Left forelimb (tissue), 1 donor: ENCODE measurements around the gene GRM5.
"Not testable (repeated sequence)": the region's sequence is repeated elsewhere in the genome, so short reads cannot be mapped to it uniquely, and the experiment has no call there.

Source experiments
- DNase-seq: peaks from one replicate; pipeline ENCODE4 v3.0.0-alpha.2; 2018; ENCODE audit warnings: low spot score

The GRM5 gene

DNA sequence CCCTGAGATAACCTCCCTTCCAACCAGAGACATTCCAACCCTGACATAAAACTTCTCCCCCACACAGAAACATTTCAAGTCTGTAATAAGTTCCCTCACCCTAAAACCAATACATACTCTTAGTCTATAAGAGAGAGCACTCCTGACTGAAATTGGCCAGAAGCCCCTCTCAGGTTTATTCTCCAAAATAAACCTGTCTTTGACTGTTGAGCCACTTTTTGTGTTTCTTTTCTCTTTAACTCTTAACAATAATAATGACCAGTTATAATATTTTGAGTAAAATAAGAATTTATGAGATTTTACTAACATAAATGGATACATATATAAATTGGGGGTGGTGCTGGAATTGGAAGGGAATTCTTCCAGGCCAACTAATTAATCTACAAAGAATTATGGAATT lies 93.6 kb downstream of the GRM5 start:
- no peak for DNase-seq

DNA sequence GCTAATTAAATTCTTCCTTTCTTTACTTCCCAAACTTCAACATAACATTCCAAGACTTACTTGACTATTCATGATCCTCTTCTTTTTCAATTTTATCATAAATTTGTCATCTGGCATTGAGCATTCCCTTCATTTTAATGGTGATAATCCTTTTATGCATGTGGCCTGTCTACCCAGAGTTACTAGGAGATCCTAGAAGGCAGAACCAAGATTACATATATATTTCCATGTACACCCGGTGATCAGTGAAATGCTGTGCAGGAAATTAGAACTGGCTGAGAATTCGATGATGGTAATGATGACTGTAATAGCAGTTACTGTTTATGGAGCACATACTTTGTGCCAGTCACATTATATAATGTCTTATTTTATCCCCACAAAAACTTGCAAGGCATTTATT lies 104.2 kb downstream of the GRM5 start:
- DNase-seq, result not testable (repeated sequence)

DNA sequence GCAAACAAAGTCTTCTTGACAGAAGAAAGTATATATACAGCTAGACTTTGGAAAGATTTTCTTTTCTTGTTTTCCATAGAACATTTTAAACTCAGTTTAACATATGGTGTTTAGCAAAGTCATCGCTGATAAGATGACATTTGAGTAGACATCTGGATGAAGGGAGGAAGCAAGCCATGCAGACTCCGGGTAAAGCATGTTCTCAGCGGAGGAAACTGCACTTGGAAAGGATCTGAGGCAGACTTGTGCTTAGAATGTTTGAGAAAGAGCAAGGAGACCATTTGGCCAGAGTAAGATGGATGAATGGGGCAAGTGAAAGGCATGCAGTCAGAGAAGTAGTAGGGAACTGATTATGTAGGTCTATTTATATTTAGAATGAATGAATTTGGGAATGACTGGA lies 105.9 kb downstream of the GRM5 start:
- not testable (repeated sequence) for DNase-seq

DNA sequence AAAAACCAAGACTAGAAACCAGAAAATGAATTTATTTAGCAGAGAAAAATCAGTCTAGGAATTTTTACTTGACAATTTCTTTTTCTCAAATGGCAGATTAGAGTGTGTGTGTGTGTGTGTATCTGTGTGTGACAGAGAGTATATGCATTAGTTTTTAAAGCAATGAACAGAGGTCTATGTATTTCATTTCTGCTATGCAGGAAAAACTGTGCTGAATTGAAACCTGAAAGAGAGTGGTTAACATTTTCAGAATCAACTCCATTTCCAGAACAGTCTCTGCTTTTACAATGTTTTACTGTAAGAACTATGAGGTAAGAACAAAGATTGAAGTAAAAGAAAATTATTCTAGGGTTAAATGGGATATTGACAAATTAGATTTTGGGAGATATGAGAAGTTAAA lies 114.8 kb downstream of the GRM5 start:
- no peak for DNase-seq

DNA sequence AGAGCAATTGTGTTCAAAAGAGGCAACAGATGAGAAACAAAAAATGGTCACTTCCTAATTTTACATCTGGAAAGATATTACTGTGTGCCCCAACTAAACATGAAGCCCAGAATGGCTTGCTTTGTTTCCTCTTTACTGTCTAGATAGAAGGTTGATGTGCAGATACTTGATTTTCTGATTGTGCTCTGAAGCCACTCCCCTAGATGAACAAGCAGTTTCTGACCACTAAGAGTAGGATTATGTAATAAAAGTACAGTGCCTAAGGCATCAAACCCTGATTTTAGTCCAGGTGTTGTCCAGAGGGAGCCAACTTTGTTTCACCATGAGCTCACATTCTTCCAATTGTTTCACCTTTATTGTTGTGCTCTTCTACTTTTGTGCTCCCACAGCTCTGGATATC lies 116.9 kb downstream of the GRM5 start:
- not testable (repeated sequence) for DNase-seq

DNA sequence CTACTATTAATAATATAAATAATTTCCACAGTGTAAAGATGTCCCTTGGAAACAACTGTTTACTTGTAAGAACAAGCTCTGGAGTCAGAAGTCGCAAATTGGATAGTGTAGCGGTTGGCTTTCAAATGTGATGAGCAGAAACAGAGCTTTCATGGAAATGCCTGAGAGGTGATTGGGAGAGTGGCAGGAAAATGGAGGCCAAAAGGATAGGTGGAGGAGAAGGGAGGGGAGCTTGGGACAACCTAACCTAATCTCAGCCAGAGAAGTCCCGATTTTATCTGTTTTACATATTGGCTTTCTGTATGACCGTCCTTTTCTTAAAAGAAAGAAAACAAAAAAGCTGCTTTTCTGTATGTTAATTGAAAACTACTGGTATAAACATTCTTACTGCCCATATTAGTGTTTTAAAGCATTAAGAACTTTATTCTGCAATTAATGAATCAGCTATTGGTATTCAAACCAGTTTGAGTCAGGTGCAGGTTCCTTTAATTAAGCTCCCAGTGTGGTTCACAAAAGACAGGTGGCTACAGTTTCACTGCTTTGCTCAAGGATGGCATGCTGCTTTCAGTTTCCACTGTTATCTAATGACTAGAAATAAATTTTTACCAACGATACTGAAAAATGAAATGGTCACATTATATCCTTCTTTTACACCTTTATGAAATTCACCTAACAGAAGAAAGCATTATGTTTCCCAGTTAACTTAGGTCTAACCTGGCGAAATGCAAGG lies 117.8 kb downstream of the GRM5 start:
- DNase-seq, result not testable (repeated sequence)

DNA sequence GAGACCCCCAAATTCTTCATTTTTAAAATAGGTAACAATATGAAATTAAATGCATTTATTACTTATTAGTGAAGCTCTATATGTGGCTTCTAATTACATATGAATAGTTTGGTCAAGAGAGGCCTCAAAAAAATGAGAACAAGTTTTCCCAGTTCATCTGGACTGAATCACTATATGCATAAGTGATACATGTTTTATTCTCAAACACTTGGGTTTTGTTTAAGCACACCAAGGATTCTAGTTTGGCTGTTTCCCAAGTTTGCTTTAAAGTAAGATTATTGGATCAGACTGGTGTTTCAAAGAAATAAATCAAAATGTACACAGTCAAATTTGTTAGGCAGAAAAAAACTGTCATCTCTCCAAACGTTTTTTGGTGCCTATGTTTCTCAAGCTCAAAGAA lies 136.1 kb downstream of the GRM5 start:
- not testable (repeated sequence) for DNase-seq

DNA sequence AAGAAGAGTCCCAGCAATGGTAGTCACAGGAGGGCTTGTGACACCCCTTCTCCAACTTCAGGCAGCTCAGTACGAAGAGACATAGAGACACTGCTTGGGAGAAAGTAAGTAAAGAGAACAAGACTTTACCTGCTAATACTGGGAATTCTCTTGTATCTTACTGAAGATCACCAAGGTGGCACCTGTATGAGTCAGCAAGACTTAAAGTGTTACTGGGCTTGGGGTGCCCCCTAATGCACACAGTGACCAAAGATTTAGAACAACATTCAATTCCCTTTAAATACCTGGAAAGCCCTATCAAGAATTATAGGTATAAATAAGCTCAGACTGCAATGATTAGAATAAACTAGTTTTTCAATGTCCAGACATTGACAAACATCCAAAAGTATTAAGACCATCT lies 148.7 kb downstream of the GRM5 start:
- not testable (repeated sequence) for DNase-seq

DNA sequence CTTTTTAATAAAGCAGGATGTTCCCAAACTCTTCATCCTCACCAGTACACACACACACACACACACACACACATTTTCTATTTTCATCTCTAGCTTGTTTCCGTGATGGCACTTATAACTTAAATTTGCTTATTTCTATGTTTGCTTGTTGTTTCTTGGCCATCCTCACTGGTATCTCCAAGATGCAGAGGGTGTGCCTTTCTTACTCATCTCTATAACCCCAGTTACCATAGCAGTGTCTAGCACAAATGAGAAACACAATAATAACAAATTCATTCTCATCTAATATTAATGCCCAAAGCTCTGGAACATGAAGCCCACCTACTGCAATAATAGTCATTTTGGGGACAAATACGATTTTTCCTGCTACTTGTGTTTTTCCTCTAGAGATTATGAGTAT lies 156.3 kb downstream of the GRM5 start:
- DNase-seq, result no peak

DNA sequence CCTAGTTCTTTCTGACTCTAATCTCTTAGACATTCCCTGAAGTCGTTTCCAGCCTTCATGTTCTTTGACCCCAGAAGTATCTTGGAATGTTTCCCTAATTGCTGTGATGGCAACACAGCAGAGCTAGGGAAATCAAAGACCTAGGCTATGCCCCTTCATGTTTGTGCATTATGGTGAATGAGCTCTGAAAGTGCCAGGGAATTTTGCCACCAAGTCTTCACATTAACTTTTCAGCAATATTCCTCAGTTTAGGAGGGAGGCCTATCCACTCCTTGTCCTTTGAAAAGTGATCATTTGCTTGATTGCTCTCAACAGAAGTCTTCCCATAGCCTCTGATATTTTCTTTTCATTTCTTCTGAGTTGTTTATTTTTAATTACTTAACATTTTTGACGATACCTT lies 164.3 kb downstream of the GRM5 start:
- DNase-seq, result not testable (repeated sequence)

DNA sequence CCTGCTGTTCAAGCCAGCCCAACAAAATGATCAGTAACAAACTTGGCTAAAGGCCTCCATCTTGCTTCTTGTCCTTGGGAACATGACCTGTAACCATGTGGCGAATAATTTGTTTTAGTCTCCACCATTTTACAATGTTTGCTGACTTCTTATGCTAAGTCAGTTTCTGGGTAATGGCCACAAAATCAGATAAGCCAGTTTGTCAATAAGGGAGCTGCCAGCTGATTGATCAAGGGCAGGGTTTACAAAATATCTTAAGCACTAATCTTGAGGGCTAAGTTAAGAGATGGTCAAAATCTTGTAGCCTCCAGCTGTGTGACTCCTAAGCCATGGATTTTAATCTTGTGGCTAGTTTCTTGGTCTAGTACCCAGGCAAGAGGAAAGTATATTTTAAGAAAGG lies 176.9 kb downstream of the GRM5 start:
- DNase-seq, result not testable (repeated sequence)

DNA sequence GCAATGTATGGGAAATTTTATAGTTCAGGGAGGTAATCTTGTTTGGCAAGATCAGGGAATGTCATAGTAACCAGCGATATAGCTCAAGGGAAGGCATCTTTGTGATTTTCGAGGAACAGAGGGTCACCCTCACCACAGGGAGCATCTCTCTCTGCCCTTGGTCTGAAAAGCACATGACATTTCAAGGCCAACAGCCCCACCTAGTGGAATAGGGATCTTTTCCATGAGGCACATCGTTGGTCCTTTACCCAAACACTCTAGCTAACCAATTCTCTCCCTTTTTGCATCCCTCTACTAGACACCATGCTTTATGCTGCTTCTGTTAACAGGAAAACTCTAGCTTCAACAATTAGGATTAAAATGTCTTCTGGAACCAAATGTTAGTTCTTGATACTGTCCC lies 179.0 kb downstream of the GRM5 start:
- DNase-seq, result no peak

DNA sequence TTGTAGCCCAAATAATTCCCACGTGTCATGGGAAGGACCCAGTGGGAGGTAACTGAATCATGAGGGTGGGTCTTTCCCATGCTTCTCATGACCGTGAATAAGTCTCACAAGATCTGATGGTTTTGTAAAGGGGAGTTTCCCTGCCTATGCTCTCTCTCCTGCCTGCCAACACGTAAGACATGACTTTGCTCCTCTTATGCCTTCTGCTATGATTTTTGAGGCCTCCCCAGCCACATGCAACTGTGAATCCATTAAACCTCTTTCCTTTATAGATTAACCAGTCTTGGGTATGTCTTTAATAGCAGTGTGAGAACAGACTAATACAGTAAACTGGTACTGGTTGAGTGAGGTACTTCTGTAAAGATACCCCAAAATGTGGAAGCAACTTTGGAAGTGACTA lies 183.0 kb downstream of the GRM5 start:
- DNase-seq, result not testable (repeated sequence)

DNA sequence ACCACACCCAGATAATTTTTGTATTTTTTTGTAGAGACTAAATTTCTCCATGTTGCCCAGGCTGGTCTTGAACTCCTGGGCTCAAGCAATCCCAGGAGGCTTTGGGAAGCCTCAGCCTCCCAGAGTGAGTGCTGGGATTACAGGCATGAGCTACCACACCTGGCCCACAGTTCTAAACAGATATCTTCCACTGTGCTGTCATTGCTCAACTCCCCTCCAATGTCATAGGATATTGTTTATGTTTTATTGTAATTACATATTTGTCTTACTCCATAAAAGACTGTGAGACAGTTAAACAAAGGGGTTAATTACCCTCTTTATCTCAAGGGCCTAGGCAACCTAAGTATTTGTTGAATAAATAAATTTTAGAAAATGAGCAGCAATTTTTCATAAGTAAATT lies 204.2 kb downstream of the GRM5 start:
- DNase-seq, result no peak

DNA sequence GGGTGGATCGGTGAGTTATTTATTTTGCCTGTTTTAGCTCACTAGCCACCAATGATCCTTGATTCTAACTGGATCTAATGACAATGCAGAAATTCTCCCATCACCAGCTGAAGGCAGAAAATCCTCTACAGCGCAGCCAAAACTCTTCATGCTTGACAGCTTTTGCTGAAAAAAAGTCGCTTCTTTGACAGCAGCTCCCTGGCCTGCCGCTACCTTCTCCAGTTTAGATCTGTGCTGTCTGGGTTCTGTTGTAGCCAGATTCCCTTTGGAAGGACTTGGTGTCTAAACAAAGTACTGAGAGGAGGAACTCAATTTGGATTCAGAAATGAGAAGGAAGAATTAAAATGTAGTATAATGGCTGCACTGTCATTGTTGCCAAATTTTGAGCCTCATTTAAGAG lies 205.4 kb downstream of the GRM5 start:
- DNase-seq, result not testable (repeated sequence)

DNA sequence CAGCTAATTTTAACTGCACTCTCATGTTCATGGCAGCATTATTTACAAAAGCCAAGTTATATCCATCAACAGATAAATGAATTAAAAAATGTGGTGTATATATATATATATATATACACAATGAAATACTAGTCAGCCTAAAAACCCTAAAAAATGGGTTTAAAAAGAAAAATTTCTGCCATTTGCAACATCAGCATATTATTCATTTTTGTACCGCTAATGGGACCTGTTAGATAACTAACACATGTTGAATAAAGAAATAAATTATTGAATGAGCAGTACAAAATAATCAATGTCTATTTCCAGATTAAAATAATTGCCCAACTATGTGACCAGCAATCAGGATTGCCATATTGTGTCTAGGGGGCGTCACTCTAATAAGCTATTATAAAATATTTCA lies 211.8 kb downstream of the GRM5 start:
- not testable (repeated sequence) for DNase-seq

DNA sequence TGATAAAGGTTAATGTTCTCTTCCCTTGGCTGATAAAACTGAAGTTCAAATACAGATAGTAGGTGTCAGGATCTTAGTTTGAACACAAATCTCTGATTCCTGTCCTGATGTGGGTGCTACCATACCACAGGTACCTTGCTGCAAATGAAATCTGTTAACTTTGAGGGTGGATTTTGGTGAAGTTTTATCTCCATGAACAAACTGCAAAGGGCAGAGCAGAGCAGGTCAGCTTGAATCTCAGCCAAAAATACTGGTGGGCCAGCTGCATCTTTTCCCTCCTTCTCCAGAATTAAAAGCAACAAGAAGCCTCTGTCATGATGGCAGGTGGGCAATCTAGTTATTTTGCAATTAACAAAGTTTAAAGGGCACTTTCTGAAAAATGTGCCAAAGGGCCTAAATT lies 214.2 kb downstream of the GRM5 start:
- not testable (repeated sequence) for DNase-seq

DNA sequence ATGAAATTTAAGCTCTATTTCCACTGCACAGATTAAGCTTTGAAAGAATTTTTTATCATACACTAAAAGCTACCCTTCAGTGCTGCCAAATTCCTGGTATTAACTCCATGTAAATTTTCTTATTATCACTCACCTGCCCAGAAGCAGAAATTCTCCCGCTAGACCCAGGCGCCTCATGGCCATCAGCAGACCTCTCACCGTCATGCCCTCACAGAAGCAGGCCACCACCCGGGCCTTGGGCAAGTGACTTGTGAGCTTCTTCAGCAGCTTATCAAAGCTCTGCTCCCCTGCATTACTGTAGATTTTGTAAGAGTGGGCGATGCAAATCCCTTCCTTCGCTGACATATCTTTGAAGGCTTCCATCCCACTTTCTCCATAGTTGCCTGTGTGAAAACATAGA lies 216.0 kb downstream of the GRM5 start:
- not testable (repeated sequence) for DNase-seq

DNA sequence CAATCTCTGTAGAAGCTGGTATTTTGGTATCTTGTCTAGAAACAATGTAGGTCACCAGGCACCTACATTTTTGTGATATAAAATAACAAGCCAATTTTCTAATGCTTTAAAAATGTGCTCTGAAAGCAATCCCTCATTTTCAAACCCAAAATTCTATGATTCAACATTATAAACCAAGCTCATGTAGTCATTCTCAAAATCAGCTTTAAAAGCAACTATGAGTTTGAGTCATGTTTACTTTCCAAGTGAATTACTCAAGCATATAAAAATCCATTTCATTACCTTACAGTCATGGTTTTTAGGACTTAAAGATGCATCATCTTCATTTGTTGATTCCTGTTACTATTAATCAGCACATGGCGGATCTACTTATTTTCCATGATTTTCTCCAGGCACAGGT lies 216.4 kb downstream of the GRM5 start:
- DNase-seq, result no peak

DNA sequence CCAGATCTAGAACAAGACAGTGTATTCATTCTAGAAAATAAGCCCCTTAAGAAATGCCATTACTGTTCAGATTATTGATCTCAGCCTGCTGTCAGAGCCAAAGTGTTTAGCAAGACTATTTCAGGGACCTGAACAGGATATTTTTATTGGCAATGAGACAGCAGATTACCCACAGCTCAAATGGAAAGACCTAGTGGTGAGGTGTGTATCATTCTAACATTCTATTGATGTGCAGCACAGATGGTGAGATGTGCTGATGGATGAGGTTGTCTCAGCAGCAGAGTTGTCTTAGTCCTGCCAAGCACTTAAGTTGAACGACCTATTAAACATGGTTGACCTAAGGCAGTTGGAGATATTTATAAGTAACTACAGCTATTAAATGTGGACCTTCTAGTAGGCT lies 219.5 kb downstream of the GRM5 start:
- DNase-seq, result not testable (repeated sequence)

DNA sequence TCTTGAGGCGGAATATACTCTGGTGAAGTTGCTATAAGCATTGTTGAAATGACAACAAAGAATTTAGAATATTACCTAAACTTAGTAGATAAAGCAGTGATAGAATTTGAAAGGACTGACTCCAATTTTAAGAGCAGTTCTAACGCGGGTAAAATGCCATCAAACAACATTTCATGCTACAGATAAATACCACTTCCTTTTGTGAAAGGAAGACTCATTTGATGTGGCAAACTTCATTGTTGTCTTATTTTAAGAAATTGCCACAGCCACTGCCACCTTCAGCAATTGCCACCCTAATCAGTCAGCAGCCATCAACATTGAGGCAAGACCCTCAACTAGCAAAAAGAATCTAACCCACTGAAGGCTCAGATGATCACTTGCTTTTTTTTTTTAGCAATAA lies 220.8 kb downstream of the GRM5 start:
- not testable (repeated sequence) for DNase-seq

DNA sequence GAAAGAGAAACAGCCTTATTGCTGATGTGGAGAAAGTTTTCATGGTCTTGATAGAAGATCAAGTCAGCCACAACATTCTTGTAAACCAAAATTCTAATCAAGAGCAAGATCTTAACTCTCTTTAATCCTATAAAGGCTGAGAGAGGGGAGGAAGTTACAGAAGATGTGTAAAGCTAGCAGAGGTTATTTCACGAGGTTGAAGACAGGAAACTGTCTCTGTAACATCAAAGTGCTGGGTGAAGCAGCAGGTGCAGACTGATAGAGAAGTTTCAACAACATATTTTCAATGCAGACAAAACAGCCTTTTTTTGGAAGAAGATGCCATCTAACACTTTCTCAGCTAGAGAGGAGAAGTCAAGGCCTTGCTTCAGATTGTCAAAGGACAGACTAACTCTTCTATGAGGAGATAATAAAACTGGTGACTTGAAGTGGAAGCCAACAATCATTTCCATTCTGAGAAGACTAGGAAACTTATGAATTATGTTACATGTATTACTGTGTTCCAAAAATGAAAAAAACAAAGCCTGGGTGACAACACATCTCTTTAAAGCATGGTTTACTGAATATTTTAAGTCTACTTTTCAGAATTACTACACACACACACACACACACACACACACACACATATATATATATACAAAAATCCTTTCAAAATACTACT lies 221.9 kb downstream of the GRM5 start:
- not testable (repeated sequence) for DNase-seq

DNA sequence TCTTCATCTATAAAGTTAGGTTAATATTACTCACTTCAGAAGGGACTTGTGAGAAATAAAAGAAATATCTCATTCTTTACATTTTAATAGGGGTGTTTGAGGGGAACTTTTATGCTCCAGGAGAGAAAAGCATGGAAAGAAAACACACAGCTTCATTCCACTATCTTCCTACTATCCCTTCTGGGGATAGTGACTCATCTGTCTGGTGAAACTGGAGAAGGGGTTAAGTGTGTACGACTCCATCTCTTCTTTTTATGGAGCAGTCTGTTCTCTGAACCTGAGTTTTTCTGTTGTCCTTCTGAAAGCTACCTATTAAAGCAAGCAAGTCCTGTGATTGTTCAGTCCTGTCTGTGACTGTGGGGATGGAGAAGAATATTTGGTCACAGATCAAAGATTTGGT lies 227.6 kb downstream of the GRM5 start:
- not testable (repeated sequence) for DNase-seq

DNA sequence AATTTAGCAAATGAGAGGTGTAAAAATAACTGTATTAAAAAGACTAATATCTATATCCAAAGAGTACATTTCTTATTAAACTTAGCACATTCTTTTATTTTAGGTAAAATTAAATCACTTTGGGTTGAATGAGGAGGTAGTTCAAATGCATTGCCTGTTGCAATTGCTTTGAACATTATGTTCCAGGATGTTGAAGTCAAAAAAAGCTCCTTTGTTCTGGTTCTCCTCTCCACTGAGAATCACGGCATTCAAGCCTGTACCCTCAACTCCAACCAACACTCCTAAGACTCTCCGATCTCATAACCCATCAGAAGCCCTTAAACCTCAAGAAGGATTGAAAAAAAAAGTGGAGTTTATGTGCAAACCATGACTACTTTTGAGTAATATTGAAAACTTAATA lies 230.1 kb downstream of the GRM5 start:
- DNase-seq, result not testable (repeated sequence)
